GM12801 (cell line): ENCODE results near the gene NR5A2.

Experiments
- CTCF ChIP-seq: IDR thresholded peaks from one replicate; pipeline ENCODE4 v1.5.1; 2011; ENCODE audit warnings: control low read depth; ENCODE audit not compliant: insufficient read length; ENCODE audit errors: extremely low read depth

The NR5A2 gene

GRCh38 chr1:200040481-200041138, 13.1 kb downstream of the NR5A2 start:
- TF ChIP-seq CTCF: no peak

- TF ChIP-seq CTCF: no peak
Observed at GRCh38 chr1:200041337-200042118, 14.0 kb downstream of the NR5A2 start.

GRCh38 chr1:200042119-200042551, 14.6 kb downstream of the NR5A2 start:
- no peak for TF ChIP-seq CTCF

GRCh38 chr1:200042552-200043335, 15.2 kb downstream of the NR5A2 start:
- TF ChIP-seq CTCF: no peak

- TF ChIP-seq CTCF: no peak
Observed at GRCh38 chr1:200043336-200043668, 15.8 kb downstream of the NR5A2 start.

- TF ChIP-seq CTCF: no peak
Observed at GRCh38 chr1:200046115-200046514, 18.6 kb downstream of the NR5A2 start.

GRCh38 chr1:200048244-200048643, 20.7 kb downstream of the NR5A2 start:
- TF ChIP-seq CTCF: no peak
